HT-29 (cell line): ENCODE data around the gene NSFL1C. TPM values are rescaled to one million over a fixed set of nuclear protein-coding genes. Genes with fewer than 3 reads are reported as not detected.

Experiments used
- DNase-seq: peaks from one replicate; pipeline ENCODE4 v3.0.0-alpha.2; 2015; ENCODE audit warnings: low spot score
- total RNA-seq: library from RNA; depleted of rRNA; stranded (reverse); fragments of >200 nt; shearing (Covaris generic); gene quantifications from 2 replicates; pipeline ENCODE4 v1.2.3, GENCODE V29; 2014

The NSFL1C gene
- total RNA-seq, 1 experiment from 2014 or later, result 38.6 TPM

DNA sequence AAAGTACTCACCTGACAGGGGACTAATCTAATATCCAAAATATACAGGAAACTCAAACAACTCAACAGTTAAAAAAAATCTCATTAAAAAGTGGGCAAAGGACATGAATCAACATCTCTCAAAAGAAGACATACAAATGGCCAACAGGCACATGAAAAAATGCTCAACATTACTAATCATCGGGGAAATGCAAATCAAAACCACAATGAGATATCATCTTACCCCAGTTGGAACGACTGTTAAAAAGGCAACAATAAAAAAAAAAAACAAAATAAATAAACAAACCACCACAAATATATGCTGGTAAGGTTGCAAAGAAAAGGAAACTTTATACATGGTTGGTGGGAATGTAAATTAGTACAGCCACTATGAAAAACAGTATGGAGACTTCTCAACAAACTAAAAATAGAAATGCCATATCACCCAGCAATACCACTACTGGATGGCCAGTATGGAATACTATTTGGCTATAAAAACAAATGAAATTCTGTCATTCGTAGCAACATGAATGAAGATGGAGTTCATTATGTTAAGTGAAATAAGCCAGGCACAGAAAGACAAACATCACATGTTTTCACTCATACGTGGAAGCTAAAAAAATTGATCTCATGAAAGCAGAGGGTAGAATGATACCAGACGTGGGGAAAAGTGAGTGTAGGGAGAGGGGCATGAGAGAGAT, 17.9 kb upstream of the NSFL1C start:
- no peak for DNase-seq

DNA sequence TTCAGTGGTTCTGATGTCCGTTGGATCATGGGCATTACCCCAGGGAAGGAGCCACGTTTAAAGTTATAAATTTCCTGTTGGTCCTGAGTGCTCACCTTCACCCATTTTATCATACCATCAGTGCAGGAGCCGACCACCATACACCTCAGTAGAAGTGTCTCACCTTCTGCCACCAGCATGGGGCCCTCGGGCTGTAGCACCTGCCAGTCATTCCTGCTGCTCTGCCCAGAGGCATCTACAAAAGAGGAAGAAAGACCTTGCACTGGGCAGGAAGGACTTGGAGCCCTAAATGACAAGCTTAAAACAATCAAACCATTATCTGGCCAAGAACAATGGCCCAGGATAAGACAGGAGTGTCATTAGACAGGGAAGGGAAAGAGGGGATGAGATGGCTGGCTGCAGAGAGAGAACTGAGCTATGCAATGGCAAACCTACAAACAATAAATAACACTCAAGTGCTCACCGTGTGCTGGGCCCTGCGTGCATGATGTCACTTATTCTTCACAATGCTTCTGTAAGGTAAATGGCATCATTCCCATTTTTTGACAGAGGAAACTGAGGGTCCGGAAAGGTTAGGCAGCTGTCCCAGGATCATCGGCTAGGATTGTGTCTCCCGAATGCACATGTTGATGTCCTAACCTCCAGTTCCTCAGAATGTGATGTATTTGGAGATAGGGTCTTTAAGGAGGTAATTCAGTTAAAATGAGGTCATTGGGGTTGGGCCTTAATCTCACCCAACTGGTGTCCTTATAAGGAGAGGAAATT, 13.4 kb upstream of the NSFL1C start:
- DNase-seq, result no peak

DNA sequence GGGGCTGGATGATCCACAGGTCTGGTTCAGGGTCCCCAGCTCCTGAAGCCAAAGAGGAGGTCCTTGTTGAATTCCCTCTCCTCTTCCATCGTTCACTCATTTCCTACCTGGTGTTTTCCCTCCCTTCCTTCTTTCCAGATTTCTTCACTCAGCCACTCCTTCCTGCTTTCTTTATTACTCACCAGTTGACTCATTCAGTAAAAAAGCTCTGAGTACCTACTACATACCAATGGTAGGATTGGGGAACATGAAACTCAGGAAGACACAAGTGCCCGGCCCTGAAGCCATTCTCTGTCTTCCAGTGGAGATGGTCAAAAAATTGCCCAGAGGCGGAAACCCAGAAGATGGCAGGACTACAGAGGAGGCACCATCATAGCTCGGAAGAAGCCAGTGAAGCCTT, 11.9 kb upstream of the NSFL1C start:
- DNase-seq, result no peak

DNA sequence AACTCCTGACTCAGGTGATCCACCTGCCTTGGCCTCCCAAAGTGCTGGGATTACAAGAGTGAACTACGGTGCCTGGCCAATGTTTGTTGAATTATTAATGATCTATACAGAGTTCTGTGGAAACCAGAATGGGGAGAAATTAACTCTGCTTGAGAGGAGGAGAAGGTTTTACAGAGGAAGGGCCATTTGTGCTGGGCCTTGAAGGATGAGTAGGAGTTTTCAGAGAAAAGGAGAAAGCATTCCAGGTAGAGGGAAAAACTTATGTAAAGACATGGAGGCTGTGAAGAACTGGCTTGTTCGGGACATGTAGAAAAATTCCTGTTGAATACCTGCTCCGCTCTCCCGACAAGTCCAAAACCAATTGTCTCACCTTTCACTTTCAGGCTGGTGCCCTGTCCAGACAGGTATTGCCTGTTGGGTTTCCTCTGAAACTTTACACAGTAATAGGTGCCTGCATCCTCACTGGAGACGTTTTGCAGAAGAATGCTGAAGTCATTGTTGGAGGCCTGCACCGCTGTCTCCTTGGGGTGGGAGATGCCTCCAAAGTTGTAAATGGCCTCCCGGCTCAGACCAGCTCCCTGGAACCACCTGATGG, 11.3 kb upstream of the NSFL1C start:
- no peak for DNase-seq

DNA sequence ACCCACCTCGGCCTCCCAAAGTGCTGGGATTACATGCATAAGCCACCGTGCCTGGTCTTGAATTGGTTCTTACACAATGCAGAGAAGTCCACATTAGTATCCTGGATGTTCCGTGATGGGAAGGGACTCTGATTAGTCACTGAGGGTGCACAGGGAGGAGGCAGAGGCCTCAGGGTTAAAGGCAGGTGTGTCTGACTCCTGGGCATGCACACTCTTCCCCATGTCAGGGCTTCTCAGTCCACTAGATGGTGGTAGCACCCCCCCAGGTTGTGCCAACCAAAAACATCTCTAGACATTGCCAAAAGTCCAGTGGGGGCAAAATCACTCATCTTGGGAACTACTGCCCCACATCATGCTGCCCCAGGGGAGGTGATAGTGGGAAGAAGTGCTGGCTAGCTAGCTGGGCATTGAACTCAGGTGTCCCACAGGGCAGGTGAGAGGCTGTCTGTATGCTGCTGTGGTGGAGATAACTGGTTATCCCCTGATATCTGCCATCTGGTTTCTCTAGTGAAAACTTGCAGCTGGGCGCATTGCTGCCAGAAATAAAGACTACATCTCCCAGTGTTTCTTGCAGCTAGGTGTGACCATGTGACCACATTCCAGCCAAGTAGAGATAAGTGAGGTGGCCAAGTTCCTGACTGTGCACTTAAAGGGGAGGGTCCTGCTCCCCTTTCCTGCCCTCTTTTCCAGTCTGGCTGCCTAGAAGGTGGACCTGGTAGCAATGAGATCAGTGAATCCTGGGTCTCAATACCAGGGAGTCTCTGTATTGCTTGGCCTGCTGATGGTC, 8.4 kb upstream of the NSFL1C start:
- DNase-seq, result no peak

GRCh38 chr20:1474325-1474724, 7.7 kb upstream of the NSFL1C start:
- DNase-seq, result no peak

GRCh38 chr20:1473246-1474220, 6.9 kb upstream of the NSFL1C start:
- no peak for DNase-seq

- no peak for DNase-seq
Measured at GRCh38 chr20:1472556-1473245, 6.1 kb upstream of the NSFL1C start.

GRCh38 chr20:1471242-1471641, 4.6 kb upstream of the NSFL1C start:
- no peak for DNase-seq

DNA sequence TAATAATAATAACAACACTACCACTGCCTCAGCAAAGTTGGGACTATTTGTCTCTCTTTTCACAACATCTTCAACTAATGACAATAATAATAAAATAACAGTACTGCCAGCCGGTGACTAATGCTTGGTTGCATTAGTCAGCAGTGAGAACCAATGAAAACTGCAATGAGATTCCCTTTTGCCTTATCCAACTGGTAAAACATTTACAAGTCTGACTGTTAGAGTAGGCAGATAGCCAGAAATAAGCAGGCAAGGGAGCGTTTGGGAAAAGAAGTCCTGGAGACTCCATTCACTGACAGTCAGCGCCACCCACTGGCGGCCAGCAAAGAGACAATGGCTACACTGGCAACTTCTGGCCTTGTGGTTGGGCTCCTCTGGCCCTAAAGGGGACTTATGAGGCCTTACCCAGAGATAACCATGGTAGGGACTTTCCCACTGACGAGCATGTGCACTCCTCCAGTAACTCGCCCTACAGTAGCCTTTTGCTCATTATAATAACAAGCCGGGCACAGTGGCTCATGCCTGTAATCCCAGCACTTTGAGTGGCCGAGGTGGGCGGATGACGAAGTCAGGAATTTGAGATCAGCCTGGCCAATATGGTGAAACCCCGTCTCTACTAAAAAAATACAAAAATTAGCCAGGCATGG, 3.4 kb upstream of the NSFL1C start:
- DNase-seq, result peak; percentile 97

- DNase-seq, result no peak
Measured at GRCh38 chr20:1469306-1469905, 2.8 kb upstream of the NSFL1C start.

GRCh38 chr20:1468117-1468624, 1.5 kb upstream of the NSFL1C start:
- DNase-seq, result no peak

GRCh38 chr20:1467355-1468116, 887 bp upstream of the NSFL1C start:
- DNase-seq, result peak; percentile 74

DNA sequence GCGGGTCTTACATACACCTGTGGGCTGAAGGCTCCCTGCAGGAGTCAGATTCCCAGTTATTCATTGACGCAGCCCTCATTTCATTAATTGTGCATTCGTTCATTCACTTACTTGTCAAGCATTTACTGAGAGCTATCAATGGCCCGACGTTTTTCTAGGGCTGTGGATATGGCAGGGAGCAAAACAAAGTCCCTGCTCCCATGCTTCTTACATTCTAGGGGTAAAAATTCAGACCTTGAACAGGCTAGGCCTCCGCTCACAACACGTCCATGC, 369 bp upstream of the NSFL1C start:
- DNase-seq, result no peak

DNA sequence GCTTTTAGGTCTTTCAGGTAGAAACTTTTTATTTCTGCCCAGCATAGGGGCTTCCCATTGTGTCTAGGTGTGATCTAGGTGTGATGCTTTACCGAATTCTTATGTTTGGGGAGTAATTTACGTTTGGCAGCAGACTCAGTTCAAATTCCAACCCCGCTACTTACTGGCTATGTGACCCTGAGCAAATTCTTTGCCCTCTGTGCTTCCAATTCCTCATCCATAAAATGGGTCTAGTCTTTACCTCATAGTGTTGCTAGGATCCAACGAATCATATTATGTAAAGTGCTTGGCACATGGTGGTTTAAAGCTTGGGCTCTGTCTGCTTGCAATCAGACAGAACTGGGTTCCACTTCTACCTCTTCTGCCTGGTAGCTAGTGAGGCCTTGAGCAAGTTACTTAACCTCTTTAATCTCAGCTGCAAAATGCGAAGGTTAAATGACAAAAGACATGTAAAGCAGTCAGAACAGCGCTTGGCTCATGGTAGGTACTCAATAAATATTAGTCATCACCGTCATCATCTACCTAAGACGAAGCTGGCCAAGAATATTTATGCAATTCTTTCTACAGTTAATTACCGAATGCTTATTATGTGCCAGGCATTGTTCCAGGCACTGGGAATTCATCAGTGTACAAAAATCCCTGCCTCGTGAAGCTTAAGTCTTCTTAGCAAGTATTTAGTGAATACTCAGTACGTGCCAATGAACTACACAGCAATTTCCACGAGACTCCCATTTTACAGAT, 1.0 kb downstream of the NSFL1C start:
- DNase-seq, result peak; percentile 6

GRCh38 chr20:1463971-1464570, 2.6 kb downstream of the NSFL1C start:
- no peak for DNase-seq

DNA sequence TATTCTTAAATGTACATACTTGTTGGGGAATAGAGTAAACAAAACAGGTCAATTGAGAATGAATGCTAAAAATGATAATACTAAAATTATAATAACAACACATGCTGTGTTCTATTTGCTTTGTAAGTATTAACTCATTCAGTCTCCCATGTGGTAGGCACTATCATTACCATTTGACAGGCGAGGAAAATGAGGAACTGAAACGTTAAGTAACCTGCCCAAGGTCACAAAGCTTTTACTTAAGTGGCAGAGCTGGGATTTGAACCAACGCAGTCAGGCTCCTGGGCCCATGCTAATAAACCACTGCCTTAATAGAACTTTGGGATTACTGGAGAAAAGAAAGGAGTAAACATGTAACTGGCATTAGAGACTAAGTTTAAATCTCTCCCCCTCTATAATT, 3.8 kb downstream of the NSFL1C start:
- DNase-seq, result no peak
